DMS 273 treated with DMSO at 0.1 percent for 48 hours (cell line): Measurements from ENCODE around the gene MAZ.
"Not testable (repeated sequence)": the region's sequence is repeated elsewhere in the genome, so short reads cannot be mapped to it uniquely, and the experiment has no call there.

Experiments
- DNase-seq: peaks from one replicate; lab custom pipeline; 2025; lab: John Stamatoyannopoulos, UW

The MAZ gene

GRCh38 chr16:29784901-29785500 is 21.3 kb upstream of the MAZ start:
- no peak for DNase-seq

GRCh38 chr16:29787155-29787554 is 19.2 kb upstream of the MAZ start:
- not testable (repeated sequence) for DNase-seq

GRCh38 chr16:29789775-29790182 is 16.6 kb upstream of the MAZ start:
- DNase-seq: no peak

- peak; percentile 96 for DNase-seq
Measured at GRCh38 chr16:29790183-29790948, 16.0 kb upstream of the MAZ start, which contains the start of gene KIF22. TSS of gene KIF22 (plus strand) at chr16:29790751. CDS start at chr16:29790760, 9 bp downstream.

GRCh38 chr16:29790949-29791844 is 15.1 kb upstream of the MAZ start:
- no peak for DNase-seq

GRCh38 chr16:29791845-29792807 is 14.2 kb upstream of the MAZ start:
- no peak for DNase-seq

GRCh38 chr16:29793153-29793552 is 13.2 kb upstream of the MAZ start:
- DNase-seq: not testable (repeated sequence)

GRCh38 chr16:29794231-29794710 is 12.1 kb upstream of the MAZ start:
- no peak for DNase-seq

- no peak for DNase-seq
Measured at GRCh38 chr16:29802416-29802935, 3.9 kb upstream of the MAZ start.

GRCh38 chr16:29804020-29804419 is 2.3 kb upstream of the MAZ start:
- no peak for DNase-seq

GRCh38 chr16:29804455-29805231 is 1.7 kb upstream of the MAZ start:
- DNase-seq: peak; percentile 36

GRCh38 chr16:29805232-29806098 is 864 bp upstream of the MAZ start:
- peak; percentile 98 for DNase-seq

GRCh38 chr16:29806641-29807425 is 504 bp downstream of the MAZ start:
- peak; percentile 58 for DNase-seq

- DNase-seq: peak; percentile 77
Measured at GRCh38 chr16:29807426-29808218, 1.3 kb downstream of the MAZ start.

- DNase-seq: no peak
Measured at GRCh38 chr16:29808219-29808900, 2.0 kb downstream of the MAZ start.

GRCh38 chr16:29809031-29809747 is 2.9 kb downstream of the MAZ start:
- DNase-seq: no peak
